ENCODE measurements around the gene LNX2. TPM values are rescaled to one million over a fixed set of nuclear protein-coding genes. Genes with fewer than 3 reads are reported as not detected.
A peak's percentile ranks its signal among the peaks of the same experiment; 100 is the strongest.

Gene LNX2
- total RNA-seq, 1 experiment from 2014 or later = 12.1 TPM

DNA sequence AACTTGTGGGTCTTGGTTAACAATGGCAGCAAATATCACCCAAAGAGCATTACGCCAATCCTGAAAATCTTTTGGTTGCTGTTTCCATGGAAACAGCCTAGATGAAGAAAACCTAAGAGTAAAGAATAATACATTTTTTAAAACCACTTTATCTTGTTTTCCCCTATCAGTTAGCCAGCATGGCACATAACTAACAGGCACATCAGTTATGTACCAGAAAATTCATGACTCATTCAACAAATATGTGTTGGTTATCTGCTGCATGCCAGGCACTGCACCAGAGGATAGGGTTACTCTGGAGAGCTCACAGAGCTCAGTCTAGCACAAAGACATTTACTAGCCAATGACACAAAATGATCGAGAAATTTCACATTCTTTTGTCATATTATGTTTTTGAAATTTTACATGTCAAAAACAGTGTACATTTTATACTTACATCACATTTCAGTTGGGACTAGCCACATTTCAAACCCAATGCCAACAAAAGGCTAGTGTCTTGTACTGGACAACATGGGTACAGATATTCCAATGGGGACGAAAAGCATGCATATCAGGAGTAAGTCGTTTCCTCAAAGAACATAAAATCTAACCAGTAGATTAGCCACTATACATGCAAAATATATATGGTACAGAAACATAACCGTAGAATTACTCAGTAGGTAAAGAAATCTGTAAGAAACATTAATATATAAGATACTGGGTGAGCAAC, 20.3 kb downstream of the LNX2 start:
- no peak overlapping the region for H3K27ac ChIP-seq (ENCODE audit: low read depth, low read length)
- H3K36me3 ChIP-seq (ENCODE audit: control insufficient read depth in 1 of 2, insufficient read depth in 2 of 2, low read length in 2 of 2) = no peaks in the 10 kb centered on the region
- H3K27me3 ChIP-seq (ENCODE audit: insufficient read depth, low read length) = no peaks in the 10 kb centered on the region
- no TSS peak for BruUV-seq (replicated peaks)
- no peak overlapping the region for H3K4me3 ChIP-seq (replicated peaks in 1 of 2; ENCODE audit: low read depth in 1 of 2, low read length in 2 of 2)
- H4K20me1 ChIP-seq (ENCODE audit: insufficient read depth) = 0 out of 2 replicates have a peak, but pooled peaks cover 5% of the 10 kb centered on the region
- H3K79me2 ChIP-seq (ENCODE audit: insufficient read depth, low read length) = peaks cover 83% of the 10 kb centered on the region
- H3K9me2 ChIP-seq (ENCODE audit: insufficient read depth) = no peaks in the 10 kb centered on the region
- peaks cover 16 to 21% of the 10 kb centered on the region in 2 experiments for H3K4me1 ChIP-seq (ENCODE audit: control insufficient read depth in 1 of 2, insufficient read depth in 2 of 2, low read length in 2 of 2)
- no peak for TF ChIP-seq SP1 (IDR thresholded peaks at IDR 0.05; ENCODE audit: low read depth)
- peak; percentile 57 for TF ChIP-seq JUND (IDR thresholded peaks at IDR 0.05)
- no peak for TF ChIP-seq SIN3A (IDR thresholded peaks at IDR 0.05; ENCODE audit: low read depth)
- TF ChIP-seq FOSL1 (IDR thresholded peaks at IDR 0.05; ENCODE audit: low read depth) = peak; percentile 60
- no peak for TF ChIP-seq RAD21 (IDR thresholded peaks at IDR 0.05; ENCODE audit: low read depth)
- TF ChIP-seq ZFX (IDR thresholded peaks at IDR 0.05) = no peak
- ChIA-PET POLR2A (no interaction called here), RAD21 (ENCODE audit: low non-redundant PET in 1 of 2, low total read pairs in 2 of 2, uncharacterized antibody in 2 of 2, unreplicated experiment in 2 of 2) (interaction anchor here in 1 of 2 experiments (0.5 kb wide), 1 partner anchor 14 kb away, joined by 4 read pairs; no protein-coding TSS in a partner anchor), CTCF (interaction anchor here (1.4 kb wide), 1 partner anchor 226 kb away, joined by 4 read pairs; no protein-coding TSS in a partner anchor)
- intact Hi-C loops (cut with micrococcal nuclease) = no loop called here
- H3K9me3 ChIP-seq (ENCODE audit: control insufficient read depth in 1 of 2, insufficient read depth in 1 of 2, low read depth in 1 of 2, low read length in 2 of 2) = no peaks in the 10 kb centered on the region
- H3K4me2 ChIP-seq (ENCODE audit: low read length) = peak overlapping the region; percentile 47
- no peak overlapping the region for H3K9ac ChIP-seq (ENCODE audit: low read length)
- ATAC-seq (peak; percentile 99), DNase-seq (ENCODE audit: low read depth, low spot score) (peak; percentile 34)
- H2AFZ ChIP-seq (ENCODE audit: low read depth, low read length, poor library complexity, severe bottlenecking) = no peak overlapping the region

- H3K27me3 ChIP-seq (ENCODE audit: insufficient read depth, low read length) = no peaks in the 10 kb centered on the region
- ChIA-PET CTCF (no interaction called here), POLR2A (no interaction called here), RAD21 (ENCODE audit: low non-redundant PET in 1 of 2, low total read pairs in 2 of 2, uncharacterized antibody in 2 of 2, unreplicated experiment in 2 of 2) (no interaction called here)
- BruUV-seq (replicated peaks) = no TSS peak
- no peaks in the 10 kb centered on the region for H3K9me2 ChIP-seq (ENCODE audit: insufficient read depth)
- ATAC-seq (no peak), DNase-seq (ENCODE audit: low read depth, low spot score) (no peak)
- no peaks in the 10 kb centered on the region for H3K9me3 ChIP-seq (ENCODE audit: control insufficient read depth in 1 of 2, insufficient read depth in 1 of 2, low read depth in 1 of 2, low read length in 2 of 2)
- intact Hi-C loops (cut with micrococcal nuclease) = no loop called here
- peaks cover 16 to 21% of the 10 kb centered on the region in 2 experiments for H3K4me1 ChIP-seq (ENCODE audit: control insufficient read depth in 1 of 2, insufficient read depth in 2 of 2, low read length in 2 of 2)
- no peak overlapping the region for H3K27ac ChIP-seq (ENCODE audit: low read depth, low read length)
- no peak overlapping the region for H2AFZ ChIP-seq (ENCODE audit: low read depth, low read length, poor library complexity, severe bottlenecking)
- 0 out of 2 replicates have a peak, but pooled peaks cover 5% of the 10 kb centered on the region for H4K20me1 ChIP-seq (ENCODE audit: insufficient read depth)
- no peak overlapping the region for H3K4me2 ChIP-seq (ENCODE audit: low read length)
- no peak overlapping the region for H3K4me3 ChIP-seq (replicated peaks in 1 of 2; ENCODE audit: low read depth in 1 of 2, low read length in 2 of 2)
- H3K36me3 ChIP-seq (ENCODE audit: control insufficient read depth in 1 of 2, insufficient read depth in 2 of 2, low read length in 2 of 2) = no peaks in the 10 kb centered on the region
- peaks cover 81% of the 10 kb centered on the region for H3K79me2 ChIP-seq (ENCODE audit: insufficient read depth, low read length)
- no peak overlapping the region for H3K9ac ChIP-seq (ENCODE audit: low read length)
- TF ChIP-seq EZH2 (IDR thresholded peaks at IDR 0.05) (no peak), SIN3A (IDR thresholded peaks at IDR 0.05; ENCODE audit: low read depth) (no peak), CEBPB (IDR thresholded peaks at IDR 0.05; ENCODE audit: low read depth) (no peak), JUND (IDR thresholded peaks at IDR 0.05) (no peak), REST (IDR thresholded peaks at IDR 0.05; ENCODE audit: low read depth) (no peak), SP1 (IDR thresholded peaks at IDR 0.05; ENCODE audit: low read depth) (no peak), YY1 (IDR thresholded peaks at IDR 0.05; ENCODE audit: extremely low read depth, insufficient replicate concordance, low read depth, low read length) (no peak), EGR1 (IDR thresholded peaks at IDR 0.05; ENCODE audit: low read depth) (no peak)
- TF ChIP-seq, protein P1, sequence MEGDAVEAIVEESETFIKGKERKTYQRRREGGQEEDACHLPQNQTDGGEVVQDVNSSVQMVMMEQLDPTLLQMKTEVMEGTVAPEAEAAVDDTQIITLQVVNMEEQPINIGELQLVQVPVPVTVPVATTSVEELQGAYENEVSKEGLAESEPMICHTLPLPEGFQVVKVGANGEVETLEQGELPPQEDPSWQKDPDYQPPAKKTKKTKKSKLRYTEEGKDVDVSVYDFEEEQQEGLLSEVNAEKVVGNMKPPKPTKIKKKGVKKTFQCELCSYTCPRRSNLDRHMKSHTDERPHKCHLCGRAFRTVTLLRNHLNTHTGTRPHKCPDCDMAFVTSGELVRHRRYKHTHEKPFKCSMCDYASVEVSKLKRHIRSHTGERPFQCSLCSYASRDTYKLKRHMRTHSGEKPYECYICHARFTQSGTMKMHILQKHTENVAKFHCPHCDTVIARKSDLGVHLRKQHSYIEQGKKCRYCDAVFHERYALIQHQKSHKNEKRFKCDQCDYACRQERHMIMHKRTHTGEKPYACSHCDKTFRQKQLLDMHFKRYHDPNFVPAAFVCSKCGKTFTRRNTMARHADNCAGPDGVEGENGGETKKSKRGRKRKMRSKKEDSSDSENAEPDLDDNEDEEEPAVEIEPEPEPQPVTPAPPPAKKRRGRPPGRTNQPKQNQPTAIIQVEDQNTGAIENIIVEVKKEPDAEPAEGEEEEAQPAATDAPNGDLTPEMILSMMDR (IDR thresholded peaks at IDR 0.05 in 2 of 3, conservative IDR thresholded peaks at IDR 0.05 in 1 of 3; ENCODE audit: borderline replicate concordance in 1 of 3, insufficient read depth in 1 of 3, low read depth in 2 of 3, low read length in 2 of 3) = no peak
Measured at GRCh38 chr13:27599096-27599495, 21.2 kb downstream of the LNX2 start.
